CD4-positive, CD25-positive, alpha-beta regulatory T cell (primary cell): ENCODE measurements around the gene HOXC10. TPM values are rescaled to one million over a fixed set of nuclear protein-coding genes. Genes with fewer than 3 reads are reported as not detected.

Experiments
- ATAC-seq, 2 donors: fragments of 150-1000 bp; cut with Tn5 transposase; one replicate each; pipeline ENCODE4 v1.10.0; 2021; ENCODE audit warnings: low read depth in 2 of 2, moderate number of reproducible peaks in 2 of 2, moderate library complexity in 1 of 2
- DNase-seq, 3 donors: peaks; one replicate each; pipeline versions ENCODE4 v3.0.0 to v3.0.0-alpha.2; 2012 to 2022; ENCODE audit warnings: mixed read lengths in 1 of 3
- H3K27ac ChIP-seq: one replicate; pipeline ENCODE4 v1.7.0; 2013; ENCODE audit warnings: mild to moderate bottlenecking, low read length; ENCODE audit not compliant: insufficient read depth, poor library complexity, severe bottlenecking
- H3K27me3 ChIP-seq: one replicate; pipeline ENCODE4 v1.7.0; 2013; ENCODE audit warnings: low read length; ENCODE audit not compliant: control insufficient read depth, insufficient read depth
- H3K36me3 ChIP-seq: one replicate; pipeline ENCODE4 v1.7.0; 2013; ENCODE audit warnings: mild to moderate bottlenecking, low read length, moderate library complexity; ENCODE audit not compliant: control insufficient read depth, insufficient read depth
- H3K4me1 ChIP-seq: 2 replicates; pipeline ENCODE4 v1.7.0; 2013; ENCODE audit warnings: mild to moderate bottlenecking, low read length; ENCODE audit not compliant: insufficient read depth, control insufficient read depth, poor library complexity, severe bottlenecking
- H3K4me3 ChIP-seq: one replicate; pipeline ENCODE4 v1.7.0; 2013; ENCODE audit warnings: low read depth, mild to moderate bottlenecking, low read length, moderate library complexity
- H3K9me3 ChIP-seq, 2 experiments: 1 replicate in 1 of 2; 2 replicates in 1 of 2; pipeline ENCODE4 v1.7.0; 2013; ENCODE audit warnings: low read length in 2 of 2, mild to moderate bottlenecking in 1 of 2, moderate library complexity in 1 of 2; ENCODE audit not compliant: control insufficient read depth in 2 of 2
- H3K27ac Mint-ChIP-seq, 3 donors: one replicate each; pipeline ENCODE4 v1.8.0; 2020 to 2022; ENCODE audit warnings: mild to moderate bottlenecking in 3 of 3, mixed read lengths in 3 of 3, moderate library complexity in 2 of 3
- H3K27me3 Mint-ChIP-seq: one replicate; pipeline ENCODE4 v1.8.0; 2022; ENCODE audit warnings: mild to moderate bottlenecking, mixed read lengths
- H3K36me3 Mint-ChIP-seq: one replicate; pipeline ENCODE4 v1.8.0; 2020; ENCODE audit warnings: mixed read lengths
- H3K4me1 Mint-ChIP-seq, 4 donors: one replicate each; pipeline ENCODE4 v1.8.0; 2020 to 2022; ENCODE audit warnings: mixed read lengths in 4 of 4, mild to moderate bottlenecking in 1 of 4
- H3K4me3 Mint-ChIP-seq, 4 donors: one replicate each; pipeline ENCODE4 v1.8.0; 2020 to 2022; ENCODE audit warnings: mild to moderate bottlenecking in 4 of 4, mixed read lengths in 4 of 4, moderate library complexity in 3 of 4
- H3K9me3 Mint-ChIP-seq, 7 donors: one replicate each; pipeline ENCODE4 v1.8.0; 2020 to 2022; ENCODE audit warnings: mixed read lengths in 7 of 7, mild to moderate bottlenecking in 3 of 7, moderate library complexity in 2 of 7
- polyA plus RNA-seq, 4 donors: library from polyadenylated mRNA; unstranded; fragments of 300-500 nt; fragmentation: Illumina TruSeq; gene quantifications; one replicate each; pipeline ENCODE4 v1.2.3, GENCODE V29; 2021
- total RNA-seq: library from RNA; stranded (reverse); gene quantifications from one replicate; pipeline ENCODE4 v1.2.3, GENCODE V29; 2022

HOXC10 gene
- total and polyA plus RNA-seq, 5 donors from 2014 or later = not detected

GRCh38 chr12:54008260-54008552 is 23.3 kb downstream of the HOXC10 start:
- H3K4me1 Mint-ChIP-seq = peaks cover 6 to 47% (median 15%) of the 10 kb centered on the region in 4 donors
- H3K27ac Mint-ChIP-seq = no peak overlapping the region
- H3K9me3 Mint-ChIP-seq = peaks cover 0 to 13% (median 0%) of the 10 kb centered on the region in 7 donors
- no peaks in the 10 kb centered on the region for H3K36me3 Mint-ChIP-seq
- Histone ChIP-seq H3K36me3 (no peaks in the 10 kb centered on the region), H3K27me3 (peaks cover 62% of the 10 kb centered on the region), H3K9me3 (no peaks in the 10 kb centered on the region), H3K27ac (no peak overlapping the region), H3K4me1 (peaks cover 32% of the 10 kb centered on the region), H3K4me3 (no peak overlapping the region)
- DNase-seq (no peak), ATAC-seq (no peak)
- peak overlapping the region in 2 of 4 donors; percentile 45 to 46 for H3K4me3 Mint-ChIP-seq
- H3K27me3 Mint-ChIP-seq = peaks cover 94% of the 10 kb centered on the region

- H3K27ac ChIP-seq = no peak overlapping the region
- DNase-seq = no peak
- no peak overlapping the region for H3K4me3 ChIP-seq
- peaks cover 0 to 13% (median 0%) of the 10 kb centered on the region in 7 donors for H3K9me3 Mint-ChIP-seq
- peaks cover 65% of the 10 kb centered on the region for H3K27me3 ChIP-seq
- H3K36me3 ChIP-seq = no peaks in the 10 kb centered on the region
- H3K27me3 Mint-ChIP-seq = peaks cover 94% of the 10 kb centered on the region
- H3K27ac Mint-ChIP-seq = no peak overlapping the region
- peak overlapping the region in 3 of 4 donors; percentile 48 to 77 (median 57) for H3K4me3 Mint-ChIP-seq
- H3K36me3 Mint-ChIP-seq = no peaks in the 10 kb centered on the region
- peaks cover 6 to 48% (median 15%) of the 10 kb centered on the region in 4 donors for H3K4me1 Mint-ChIP-seq
- no peak for ATAC-seq
- no peaks in the 10 kb centered on the region for H3K9me3 ChIP-seq
- H3K4me1 ChIP-seq = peaks cover 36% of the 10 kb centered on the region
Measured at GRCh38 chr12:54009171-54010052, 24.5 kb downstream of the HOXC10 start.

- H3K9me3 ChIP-seq = no peaks in the 10 kb centered on the region
- no peak overlapping the region for H3K27ac Mint-ChIP-seq
- peaks cover 40% of the 10 kb centered on the region for H3K4me1 ChIP-seq
- H3K36me3 Mint-ChIP-seq = no peaks in the 10 kb centered on the region
- ATAC-seq (no peak), DNase-seq (no peak)
- H3K9me3 Mint-ChIP-seq = peaks cover 0 to 13% (median 0%) of the 10 kb centered on the region in 7 donors
- no peak overlapping the region for H3K27ac ChIP-seq
- H3K27me3 ChIP-seq = peaks cover 61% of the 10 kb centered on the region
- peak overlapping the region in 1 of 4 donors; percentile 49 for H3K4me3 Mint-ChIP-seq
- peaks cover 94% of the 10 kb centered on the region for H3K27me3 Mint-ChIP-seq
- H3K36me3 ChIP-seq = no peaks in the 10 kb centered on the region
- no peak overlapping the region for H3K4me3 ChIP-seq
- H3K4me1 Mint-ChIP-seq = peaks cover 6 to 56% (median 19%) of the 10 kb centered on the region in 4 donors
Measured at GRCh38 chr12:54010053-54010971, 25.4 kb downstream of the HOXC10 start.

GRCh38 chr12:54010972-54011664 is 26.2 kb downstream of the HOXC10 start:
- Histone ChIP-seq H3K4me3 (no peak overlapping the region), H3K27me3 (peaks cover 68% of the 10 kb centered on the region), H3K9me3 (no peaks in the 10 kb centered on the region), H3K4me1 (peaks cover 35% of the 10 kb centered on the region), H3K27ac (no peak overlapping the region), H3K36me3 (no peaks in the 10 kb centered on the region)
- H3K27ac Mint-ChIP-seq = no peak overlapping the region
- DNase-seq (no peak), ATAC-seq (no peak)
- H3K9me3 Mint-ChIP-seq = peaks cover 0 to 13% (median 0%) of the 10 kb centered on the region in 7 donors
- peaks cover 94% of the 10 kb centered on the region for H3K27me3 Mint-ChIP-seq
- peaks cover 4 to 50% (median 16%) of the 10 kb centered on the region in 4 donors for H3K4me1 Mint-ChIP-seq
- H3K4me3 Mint-ChIP-seq = peak overlapping the region in 1 of 4 donors; percentile 6
- H3K36me3 Mint-ChIP-seq = no peaks in the 10 kb centered on the region

GRCh38 chr12:54011665-54012532 is 27.0 kb downstream of the HOXC10 start:
- DNase-seq = no peak
- no peak overlapping the region for H3K27ac Mint-ChIP-seq
- peaks cover 30% of the 10 kb centered on the region for H3K4me1 ChIP-seq
- peaks cover 0 to 13% (median 0%) of the 10 kb centered on the region in 7 donors for H3K9me3 Mint-ChIP-seq
- H3K27me3 Mint-ChIP-seq = peaks cover 94% of the 10 kb centered on the region
- no peak overlapping the region for H3K27ac ChIP-seq
- peaks cover 0 to 42% (median 14%) of the 10 kb centered on the region in 4 donors for H3K4me1 Mint-ChIP-seq
- no peak overlapping the region for H3K4me3 ChIP-seq
- no peak overlapping the region for H3K4me3 Mint-ChIP-seq
- no peaks in the 10 kb centered on the region for H3K36me3 Mint-ChIP-seq
- no peaks in the 10 kb centered on the region for H3K36me3 ChIP-seq
- H3K27me3 ChIP-seq = peaks cover 66% of the 10 kb centered on the region
- ATAC-seq = no peak
- no peaks in the 10 kb centered on the region for H3K9me3 ChIP-seq

- H3K4me1 ChIP-seq = peaks cover 38% of the 10 kb centered on the region
- ATAC-seq (no peak), DNase-seq (no peak)
- H3K36me3 Mint-ChIP-seq = no peaks in the 10 kb centered on the region
- peak overlapping the region in 1 of 4 donors; percentile 4 for H3K4me3 Mint-ChIP-seq
- H3K27ac ChIP-seq = no peak overlapping the region
- H3K27me3 Mint-ChIP-seq = peaks cover 94% of the 10 kb centered on the region
- no peak overlapping the region for H3K4me3 ChIP-seq
- H3K27me3 ChIP-seq = peaks cover 59% of the 10 kb centered on the region
- H3K9me3 Mint-ChIP-seq = peaks cover 0 to 17% (median 0%) of the 10 kb centered on the region in 7 donors
- peaks cover 0 to 47% (median 19%) of the 10 kb centered on the region in 4 donors for H3K4me1 Mint-ChIP-seq
- no peak overlapping the region for H3K27ac Mint-ChIP-seq
- H3K36me3 ChIP-seq = no peaks in the 10 kb centered on the region
- H3K9me3 ChIP-seq = no peaks in the 10 kb centered on the region
Measured at GRCh38 chr12:54012631-54013409, 27.9 kb downstream of the HOXC10 start.
